Sigmoid colon (tissue), 4 donors: ENCODE results near the gene MAPRE2.

Source experiments
- CTCF ChIP-seq, 4 experiments: fragments of 450-650 bp in 3 of 4; fragments of 200-600 bp in 1 of 4; IDR thresholded peaks; one replicate each; pipeline ENCODE4 v1.5.1; 2016 to 2019; ENCODE audit warnings: antibody characterized with exemption in 4 of 4, mild to moderate bottlenecking in 3 of 4, moderate library complexity in 2 of 4
- EP300 ChIP-seq, 4 donors: sonication (generic); formaldehyde crosslinking; IDR thresholded peaks; one replicate each; pipeline ENCODE4 v1.6.1; 2017; ENCODE audit warnings: antibody characterized with exemption in 4 of 4

GRCh38 chr18:35176925-35177324 is 135.7 kb downstream of the MAPRE2 start:
- TF ChIP-seq CTCF (IDR thresholded peaks at IDR 0.05) (no peak), EP300 (IDR thresholded peaks at IDR 0.05) (no peak)
